ENCODE measurements around the gene CAMTA1.

The CAMTA1 gene

DNA sequence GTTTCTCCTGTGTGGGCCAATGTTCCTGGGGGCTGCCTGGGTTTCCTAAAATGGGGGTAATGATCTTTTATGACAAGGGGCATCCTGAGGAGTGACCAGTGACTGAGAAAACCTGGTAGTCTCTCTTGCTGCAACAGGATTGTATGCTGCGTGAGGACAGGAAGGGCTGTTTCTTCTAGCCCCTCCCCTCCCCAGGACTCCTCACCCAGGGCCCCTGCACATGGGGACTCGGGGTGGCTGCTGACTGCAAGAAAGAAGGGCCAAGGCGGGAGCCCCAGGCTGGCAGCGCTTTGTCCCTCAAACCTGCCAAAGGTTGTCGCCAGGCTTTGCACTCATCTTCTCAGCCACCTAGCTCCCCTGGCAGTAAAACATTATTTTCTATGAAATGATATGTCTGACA, 442.4 kb downstream of the CAMTA1 start:
- TF ChIP-seq ZNF274 (IDR thresholded peaks at IDR 0.05; ENCODE audit: low read depth, low read length), result no peak

DNA sequence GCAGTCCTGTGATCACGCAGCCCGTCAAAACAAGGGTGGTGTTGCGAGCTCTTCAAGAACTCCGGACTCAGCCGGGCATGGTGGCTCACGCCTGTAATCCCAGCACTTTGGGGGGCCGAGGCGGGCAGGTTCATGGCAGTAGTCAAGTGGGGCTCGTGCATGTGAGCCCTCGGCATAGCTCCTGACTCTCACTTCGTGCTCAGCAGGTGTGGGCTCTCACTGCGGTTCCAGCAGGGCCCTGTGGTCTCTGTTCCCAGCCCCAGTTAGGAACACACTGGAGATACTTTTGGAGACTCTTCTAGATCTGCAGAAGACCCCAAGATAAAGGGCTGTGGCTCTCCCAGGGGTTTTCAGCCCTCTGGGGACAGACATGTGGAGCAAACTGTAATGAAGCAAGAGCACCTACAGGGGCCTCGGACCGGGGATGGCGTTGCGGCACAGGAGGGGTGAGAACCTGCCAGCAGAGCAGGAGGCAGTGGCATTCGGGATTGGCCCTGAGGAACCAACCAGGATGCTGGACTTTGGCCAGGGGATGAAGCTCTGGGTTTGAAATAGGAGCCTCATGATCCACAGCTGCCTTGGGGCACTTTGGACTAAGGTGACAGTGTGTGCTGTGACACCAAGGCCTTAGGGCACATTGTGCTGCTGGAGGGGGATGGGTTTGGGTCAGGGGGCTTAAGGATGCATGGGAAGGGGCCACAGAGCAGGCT, 443.2 kb downstream of the CAMTA1 start:
- TF ChIP-seq ZNF274 (IDR thresholded peaks at IDR 0.05; ENCODE audit: low read depth, low read length), result no peak
- H3K4me3 ChIP-seq (ENCODE audit: low read length), result no peak overlapping the region

More for the DNA sequence above, 442.4 kb downstream of the CAMTA1 start:
- no peak overlapping the region for H3K4me3 ChIP-seq (ENCODE audit: low read length)

DNA sequence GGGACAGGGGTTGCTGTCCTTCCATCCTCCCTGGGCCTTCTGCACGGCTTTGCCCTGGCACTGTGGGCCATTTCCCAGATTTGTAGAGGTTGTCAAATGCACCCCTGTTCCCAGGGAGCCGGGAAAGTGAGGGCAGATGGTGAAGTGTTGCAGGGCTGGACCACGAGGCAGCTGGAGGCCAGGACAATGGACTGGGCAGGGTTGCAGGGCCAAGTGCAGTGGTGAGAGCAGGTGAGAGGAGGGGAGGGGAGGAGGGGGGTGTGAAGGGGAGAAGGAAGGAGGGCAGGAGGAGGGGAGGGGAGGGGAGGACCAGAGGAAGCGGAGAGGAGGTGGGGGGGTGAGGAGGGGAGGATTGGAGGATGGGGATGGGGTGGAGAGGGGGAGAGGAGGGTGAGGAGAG, 443.9 kb downstream of the CAMTA1 start:
- no peak for TF ChIP-seq ZNF274 (IDR thresholded peaks at IDR 0.05; ENCODE audit: low read depth, low read length)
- no peak overlapping the region for H3K4me3 ChIP-seq (ENCODE audit: low read length)

GRCh38 chr1:7229696-7230631, 444.7 kb downstream of the CAMTA1 start:
- TF ChIP-seq ZNF274 (IDR thresholded peaks at IDR 0.05; ENCODE audit: low read depth, low read length), result no peak
- H3K4me3 ChIP-seq (ENCODE audit: low read length), result no peak overlapping the region

GRCh38 chr1:7232441-7233236, 447.4 kb downstream of the CAMTA1 start:
- no peak for TF ChIP-seq ZNF274 (IDR thresholded peaks at IDR 0.05; ENCODE audit: low read depth, low read length)
- no peak overlapping the region for H3K4me3 ChIP-seq (ENCODE audit: low read length)

- TF ChIP-seq ZNF274 (IDR thresholded peaks at IDR 0.05; ENCODE audit: low read depth, low read length), result no peak
Observed at GRCh38 chr1:7233237-7233540, 447.9 kb downstream of the CAMTA1 start.

GRCh38 chr1:7233646-7234470, 448.6 kb downstream of the CAMTA1 start:
- TF ChIP-seq ZNF274 (IDR thresholded peaks at IDR 0.05; ENCODE audit: low read depth, low read length), result no peak
- H3K4me3 ChIP-seq (ENCODE audit: low read length), result no peak overlapping the region

More at GRCh38 chr1:7233237-7233540, 447.9 kb downstream of the CAMTA1 start:
- H3K4me3 ChIP-seq (ENCODE audit: low read length), result no peak overlapping the region

DNA sequence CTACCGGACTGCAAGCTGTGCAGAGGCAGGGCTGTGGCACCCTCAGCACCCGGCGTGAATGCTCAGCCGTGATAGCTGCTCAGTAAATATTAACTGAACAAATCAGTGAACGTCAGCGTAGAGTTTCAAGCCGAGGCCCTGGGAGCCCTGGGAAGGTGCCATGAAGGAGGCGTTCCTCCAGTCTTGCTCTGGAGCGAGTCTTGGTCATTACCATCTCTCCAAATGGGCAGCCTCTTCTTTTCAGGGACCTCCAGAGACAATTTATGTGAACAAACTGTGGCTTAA, 449.2 kb downstream of the CAMTA1 start:
- no peak for TF ChIP-seq ZNF274 (IDR thresholded peaks at IDR 0.05; ENCODE audit: low read depth, low read length)
- H3K4me3 ChIP-seq (ENCODE audit: low read length), result no peak overlapping the region

GRCh38 chr1:7235871-7236517, 450.7 kb downstream of the CAMTA1 start:
- no peak for TF ChIP-seq ZNF274 (IDR thresholded peaks at IDR 0.05; ENCODE audit: low read depth, low read length)
- no peak overlapping the region for H3K4me3 ChIP-seq (ENCODE audit: low read length)

GRCh38 chr1:7236844-7237515, 451.7 kb downstream of the CAMTA1 start:
- TF ChIP-seq ZNF274 (IDR thresholded peaks at IDR 0.05; ENCODE audit: low read depth, low read length), result no peak

GRCh38 chr1:7247158-7247557, 461.9 kb downstream of the CAMTA1 start:
- no peak overlapping the region for H3K4me3 ChIP-seq (ENCODE audit: low read length)
- no peak for TF ChIP-seq ZNF274 (IDR thresholded peaks at IDR 0.05; ENCODE audit: low read depth, low read length)

More at GRCh38 chr1:7236844-7237515, 451.7 kb downstream of the CAMTA1 start:
- H3K4me3 ChIP-seq (ENCODE audit: low read length), result no peak overlapping the region

DNA sequence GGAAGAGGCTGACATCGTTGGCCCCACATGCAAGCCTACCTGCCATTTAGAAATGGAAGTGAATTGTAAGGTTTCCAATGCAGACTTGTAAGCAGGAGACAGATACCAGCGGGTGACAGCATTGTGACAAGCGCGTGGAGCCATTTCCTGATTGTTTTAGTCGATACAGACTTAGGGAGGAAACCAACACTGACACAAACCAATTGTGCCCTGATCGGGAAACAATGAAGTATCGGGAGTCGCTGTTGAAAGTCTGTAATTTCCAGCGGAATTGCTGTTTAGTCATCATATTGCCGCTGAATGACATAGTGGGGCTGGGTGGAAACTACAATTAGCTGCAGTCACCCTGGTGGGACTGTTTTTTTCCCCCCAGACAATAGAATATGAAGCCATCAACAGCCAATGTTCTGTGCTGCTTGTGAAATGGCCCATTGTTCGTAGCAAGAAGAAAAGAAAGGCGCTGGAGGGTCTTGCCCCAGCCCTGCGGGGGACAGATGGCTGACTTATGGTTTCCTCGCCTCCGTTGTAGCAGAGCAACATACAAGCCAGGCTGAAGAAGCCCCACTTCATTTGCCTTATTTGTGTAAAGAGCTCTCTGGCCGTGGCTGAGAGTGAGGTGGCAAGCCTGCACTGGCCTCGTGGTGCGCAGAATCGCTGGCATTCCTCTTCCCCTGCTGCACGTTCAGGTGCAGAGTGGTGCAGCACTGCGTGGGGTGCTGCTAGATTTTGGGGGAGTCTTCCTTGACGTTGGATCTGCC, 462.7 kb downstream of the CAMTA1 start:
- TF ChIP-seq ZNF274 (IDR thresholded peaks at IDR 0.05; ENCODE audit: low read depth, low read length), result no peak
- no peak overlapping the region for H3K4me3 ChIP-seq (ENCODE audit: low read length)

Measured in GM08714 (cell line).